Coronary artery (tissue), 2 donors: ENCODE data around the gene PDP2.
"Not testable (repeated sequence)": the region's sequence is repeated elsewhere in the genome, so short reads cannot be mapped to it uniquely, and the experiment has no call there.

Experiments used
- DNase-seq: peaks from one replicate; pipeline ENCODE4 v3.0.0-alpha.2; 2017; ENCODE audit warnings: low spot score
- H3K27ac ChIP-seq, 2 donors: fragments of 200-600 bp; sonication (generic); one replicate each; pipeline ENCODE4 v1.5.1; 2016 to 2019
- H3K4me3 ChIP-seq: fragments of 200-600 bp; sonication (generic); 2 replicates; pipeline ENCODE4 v1.5.1; 2016; ENCODE audit warnings: mild to moderate bottlenecking, moderate library complexity
- CTCF ChIP-seq: fragments of 200-600 bp; sonication (generic); IDR thresholded peaks from one replicate; pipeline ENCODE4 v1.5.1; 2019; ENCODE audit warnings: antibody characterized with exemption

The PDP2 gene

GRCh38 chr16:66932076-66932475 lies 51.8 kb downstream of the PDP2 start:
- no peak for TF ChIP-seq CTCF
- no peak for DNase-seq
- no peak overlapping the region for H3K27ac ChIP-seq
- H3K4me3 ChIP-seq, result no peak overlapping the region

GRCh38 chr16:66933776-66934137 lies 53.4 kb downstream of the PDP2 start:
- DNase-seq, result no peak
- peak overlapping the region; percentile 97 for H3K4me3 ChIP-seq
- peak overlapping the region; percentile 95 to 96 for H3K27ac ChIP-seq
- TF ChIP-seq CTCF, result no peak

GRCh38 chr16:66934138-66934838 lies 54.0 kb downstream of the PDP2 start, which contains the start of gene CIAO2B:
Gene CIAO2B, minus strand, starts transcription at chr16:66934402. Its CDS starts 38 bp downstream, at chr16:66934364.
- no peak for TF ChIP-seq CTCF
- DNase-seq, result peak; percentile 93
- H3K27ac ChIP-seq, result peak within 1 kb of the TSS; percentile 95 to 96
- peak within 1 kb of the TSS; percentile 97 for H3K4me3 ChIP-seq

GRCh38 chr16:66934839-66935313 lies 54.6 kb downstream of the PDP2 start:
- H3K27ac ChIP-seq, result peak overlapping the region; percentile 95 to 96
- DNase-seq, result not testable (repeated sequence)
- peak overlapping the region; percentile 97 for H3K4me3 ChIP-seq

- Histone ChIP-seq H3K4me3 (peak within 1 kb of the TSS; percentile 97), H3K27ac (peak within 1 kb of the TSS; percentile 95 to 96)
- peak; percentile 89 for DNase-seq
- TF ChIP-seq CTCF, result no peak
Measured at GRCh38 chr16:66935314-66936011, 55.1 kb downstream of the PDP2 start, which contains the start of gene CES2. Gene CES2, plus strand, starts transcription at chr16:66935516. Its CDS starts 120 bp downstream, at chr16:66935636.

GRCh38 chr16:66936462-66936861 lies 56.1 kb downstream of the PDP2 start:
- no peak for DNase-seq

More at GRCh38 chr16:66936462-66936861, 56.1 kb downstream of the PDP2 start:
- Histone ChIP-seq H3K27ac (no peak overlapping the region), H3K4me3 (peak overlapping the region; percentile 97)
- TF ChIP-seq CTCF, result no peak
